Measurements from ENCODE around the gene PRR9.
"Not testable (repeated sequence)": the region's sequence is repeated elsewhere in the genome, so short reads cannot be mapped to it uniquely, and the experiment has no call there.

The PRR9 gene, protein sequence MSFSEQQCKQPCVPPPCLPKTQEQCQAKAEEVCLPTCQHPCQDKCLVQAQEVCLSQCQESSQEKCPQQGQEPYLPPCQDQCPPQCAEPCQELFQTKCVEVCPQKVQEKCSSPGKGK

GRCh38 chr1:153217212-153217611, at the start of gene PRR9:
PRR9 (plus strand) TSS chr1:153217584; CDS start chr1:153218145, 561 bp downstream.
- no peak for DNase-seq

DNA sequence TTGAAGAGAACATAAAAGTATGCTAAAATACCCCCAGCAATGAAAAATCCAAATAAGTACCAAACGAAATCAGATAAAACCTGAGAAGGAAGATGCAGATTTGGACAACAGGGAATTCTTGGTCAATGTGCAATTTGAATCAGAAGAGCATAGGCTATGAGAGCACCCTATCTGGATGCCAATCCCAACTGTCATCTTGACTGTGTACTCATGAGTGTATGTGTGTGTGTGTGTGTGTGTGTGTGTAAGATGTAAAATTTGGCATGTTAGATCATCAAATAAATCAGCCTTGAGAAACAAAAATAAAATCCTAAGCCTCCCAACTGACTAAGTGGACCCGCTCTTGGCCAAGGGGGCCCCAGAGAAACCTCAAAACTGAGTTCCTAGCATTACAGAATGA, 48.7 kb upstream of the PRR9 start:
- DNase-seq, result no peak

DNA sequence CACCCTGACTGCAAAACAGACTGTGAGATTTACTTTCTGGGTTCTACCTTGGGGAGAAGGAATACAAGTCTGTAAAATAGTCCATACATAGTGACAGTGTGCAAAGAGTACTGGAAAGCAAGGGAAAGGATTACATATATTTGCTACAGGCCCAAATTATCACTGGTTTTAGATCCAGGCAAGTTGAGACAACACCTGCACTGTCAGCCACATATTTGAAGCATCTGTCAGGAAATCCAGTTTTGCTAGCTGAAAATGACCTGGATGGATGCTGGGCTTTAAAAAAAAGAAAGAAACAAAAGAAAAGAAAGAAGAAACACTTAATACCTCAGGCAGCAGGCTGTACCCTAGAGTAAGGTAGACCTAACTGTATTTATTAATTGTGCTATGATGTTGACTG, 42.8 kb upstream of the PRR9 start:
- no peak for DNase-seq

DNA sequence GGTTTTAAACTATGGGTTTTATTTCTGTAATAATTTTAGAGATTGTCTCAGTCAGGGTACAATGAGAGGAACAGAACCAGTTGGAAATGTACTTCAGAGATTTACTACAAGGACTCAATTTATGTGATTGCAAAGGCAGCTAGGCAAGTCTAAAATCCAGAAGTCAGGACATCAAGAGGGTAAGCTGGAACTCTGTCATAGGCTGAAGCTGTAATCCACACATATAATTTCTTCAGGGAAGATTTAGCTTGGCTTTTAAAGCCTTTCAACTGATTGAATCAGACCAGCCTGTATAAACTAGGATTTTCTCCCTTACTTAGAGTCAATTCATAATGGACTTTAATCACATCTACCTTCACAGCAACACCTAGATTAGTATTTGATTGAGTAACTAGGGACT, 38.5 kb upstream of the PRR9 start:
- DNase-seq, result no peak

DNA sequence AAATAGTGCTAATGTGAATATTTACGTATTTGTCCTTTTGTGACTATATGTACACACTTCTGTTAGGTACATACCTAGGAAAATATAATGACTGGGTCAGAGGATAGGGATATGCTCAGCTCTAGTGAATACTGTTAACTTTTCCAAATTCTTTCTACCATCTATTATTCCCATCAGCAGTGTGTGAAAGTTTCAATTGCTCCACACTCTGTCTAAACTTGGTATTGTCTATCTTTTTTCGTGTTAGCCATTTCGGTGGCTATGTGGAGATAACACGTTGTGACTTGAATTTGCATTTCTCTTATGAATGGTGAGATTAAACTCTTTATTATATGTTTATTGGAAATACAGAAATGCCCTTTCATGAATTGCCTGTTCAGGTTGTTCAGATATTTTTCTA, 36.8 kb upstream of the PRR9 start:
- DNase-seq, result no peak

GRCh38 chr1:153188301-153188700, 29.1 kb upstream of the PRR9 start:
- DNase-seq, result not testable (repeated sequence)

- DNase-seq, result no peak
Observed at GRCh38 chr1:153190373-153190772, 27.0 kb upstream of the PRR9 start.

DNA sequence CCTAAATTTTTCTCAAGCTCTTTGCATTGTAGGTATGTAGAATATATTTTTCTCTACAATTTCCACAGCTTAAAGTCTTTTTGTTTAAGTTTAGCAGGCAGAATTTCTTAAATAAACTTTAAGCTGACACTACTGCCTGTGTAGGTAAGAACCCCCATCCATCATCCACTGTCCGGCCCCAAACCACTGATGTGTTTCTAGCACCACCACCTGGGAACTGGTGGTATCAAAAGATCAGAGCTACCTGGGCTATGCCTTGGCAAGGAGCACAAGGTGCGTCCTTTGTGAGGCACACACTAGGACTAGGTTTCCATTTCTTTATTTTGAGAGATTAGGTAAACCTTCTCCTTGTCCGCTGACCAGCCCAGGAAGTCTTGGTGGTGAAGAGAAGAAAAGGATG, 24.7 kb upstream of the PRR9 start:
- peak; percentile 19 for DNase-seq

DNA sequence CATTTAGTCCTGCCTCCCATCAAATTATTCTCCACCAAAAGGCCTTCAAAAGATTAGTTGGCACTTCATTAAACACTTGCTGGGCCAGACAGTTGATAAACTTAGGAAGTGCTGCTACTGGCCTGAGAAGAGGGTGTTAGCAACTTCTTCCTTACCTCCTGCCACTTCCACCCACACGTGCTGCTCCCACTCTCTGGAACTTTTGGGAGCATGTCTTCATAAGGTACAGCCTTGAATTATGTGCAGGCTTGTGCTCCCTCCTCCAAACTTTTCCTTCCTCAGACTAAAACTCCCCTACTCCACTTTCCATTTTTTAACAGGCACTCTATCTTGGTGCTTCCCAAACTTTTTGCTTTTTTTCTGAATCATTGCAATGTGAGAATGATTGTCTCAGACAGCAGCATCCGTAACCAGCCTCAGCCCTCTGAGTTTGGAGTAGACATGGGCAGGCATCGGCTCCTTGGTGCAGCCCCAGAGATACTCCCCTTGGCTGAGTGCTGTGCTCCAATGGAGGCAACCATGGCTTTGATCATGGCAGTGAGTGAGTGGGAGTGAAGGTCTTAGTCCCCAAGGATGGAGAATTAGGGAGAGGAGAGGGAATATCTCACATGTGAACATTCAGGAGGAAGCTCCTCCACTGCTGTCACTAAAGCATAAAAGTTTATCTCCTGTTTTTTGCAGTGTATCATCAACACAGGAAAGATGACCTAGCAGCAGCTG, 22.9 kb upstream of the PRR9 start:
- DNase-seq, result no peak

DNA sequence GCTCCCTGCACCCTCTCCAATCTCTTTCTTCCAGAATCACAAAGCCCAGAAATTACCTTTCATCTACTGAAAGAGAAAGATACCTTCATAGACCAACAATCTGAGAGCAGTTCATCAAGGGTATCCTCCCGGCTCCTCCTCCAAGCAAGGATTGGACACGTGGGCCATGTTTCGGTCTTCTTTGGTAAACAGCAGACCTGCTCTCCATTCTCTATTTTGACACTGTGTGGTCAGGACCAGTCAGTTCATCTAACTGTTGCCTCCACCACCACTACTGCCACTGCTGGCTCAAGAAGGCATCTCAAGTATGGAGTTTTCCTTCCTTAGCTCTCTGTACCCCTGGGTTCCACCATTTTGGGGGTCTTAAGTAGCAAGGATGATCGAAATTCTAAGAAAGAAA, 22.2 kb upstream of the PRR9 start:
- no peak for DNase-seq

- DNase-seq, result no peak
Observed at GRCh38 chr1:153202006-153202405, 15.4 kb upstream of the PRR9 start.

- DNase-seq, result no peak
Observed at GRCh38 chr1:153203130-153203529, 14.3 kb upstream of the PRR9 start, which contains the start of gene LELP1. LELP1 (plus strand) TSS chr1:153203430; CDS start chr1:153204708, 1,278 bp downstream.

DNA sequence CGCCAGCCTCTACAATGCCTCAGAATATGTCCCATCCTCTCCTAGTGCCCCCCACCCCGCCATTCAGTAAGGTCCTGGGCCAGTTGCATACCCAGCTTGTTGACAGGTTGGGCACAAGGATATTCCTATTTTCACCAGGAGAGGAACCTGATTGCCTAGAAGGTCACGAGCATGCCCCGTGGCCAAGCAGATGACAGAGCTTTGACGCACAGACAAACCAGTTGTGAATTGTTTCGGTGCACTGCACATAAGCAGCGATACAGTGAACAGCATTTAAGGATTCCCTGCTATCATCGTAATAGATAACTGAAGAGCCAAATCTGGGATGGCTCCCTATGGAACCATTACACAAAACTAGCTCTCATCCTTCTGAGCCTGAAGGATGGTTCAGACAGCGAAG, 10.8 kb upstream of the PRR9 start:
- no peak for DNase-seq

DNA sequence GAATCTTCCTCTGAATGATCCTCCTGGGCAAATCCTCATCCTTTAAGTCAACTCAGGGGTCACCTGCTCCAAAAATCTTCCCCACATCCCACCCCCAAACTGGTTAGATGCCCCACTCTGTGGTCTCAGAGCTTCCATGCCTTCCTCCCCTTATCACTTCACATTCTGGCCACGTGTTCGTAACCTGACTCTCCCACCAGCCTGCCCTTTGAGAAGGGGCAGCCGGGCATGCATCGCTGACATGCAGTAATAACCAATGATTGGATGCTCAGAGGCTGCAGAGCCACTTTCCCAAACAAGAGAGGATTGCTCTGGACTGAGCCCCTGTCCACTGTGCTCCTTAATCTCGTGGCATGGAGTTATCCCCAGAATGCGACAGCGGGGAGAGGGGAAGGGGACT, 7.2 kb upstream of the PRR9 start:
- DNase-seq, result no peak

- DNase-seq, result no peak
Observed at GRCh38 chr1:153212201-153212600, 5.2 kb upstream of the PRR9 start.

DNA sequence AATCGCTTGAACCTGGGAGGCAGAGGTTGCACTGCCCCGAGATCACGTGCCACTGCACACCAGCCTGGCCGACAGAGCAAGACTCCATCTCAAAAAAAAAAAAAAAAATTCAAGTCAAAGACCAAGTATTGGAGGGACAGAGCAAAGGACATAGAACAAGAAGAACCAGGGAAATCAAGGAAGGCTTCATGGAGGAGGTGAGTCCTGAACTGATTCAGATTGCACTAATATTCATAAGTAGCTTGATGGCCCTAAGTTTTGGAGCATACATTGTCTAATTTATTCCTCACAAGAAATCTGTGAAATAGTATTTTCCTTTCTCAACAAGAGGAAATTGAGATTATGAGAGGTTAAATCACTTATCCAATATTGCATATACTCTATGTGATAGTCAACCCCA, 3.9 kb upstream of the PRR9 start:
- no peak for DNase-seq

- DNase-seq, result no peak
Observed at GRCh38 chr1:153217744-153218416, 496 bp downstream of the PRR9 start.

DNA sequence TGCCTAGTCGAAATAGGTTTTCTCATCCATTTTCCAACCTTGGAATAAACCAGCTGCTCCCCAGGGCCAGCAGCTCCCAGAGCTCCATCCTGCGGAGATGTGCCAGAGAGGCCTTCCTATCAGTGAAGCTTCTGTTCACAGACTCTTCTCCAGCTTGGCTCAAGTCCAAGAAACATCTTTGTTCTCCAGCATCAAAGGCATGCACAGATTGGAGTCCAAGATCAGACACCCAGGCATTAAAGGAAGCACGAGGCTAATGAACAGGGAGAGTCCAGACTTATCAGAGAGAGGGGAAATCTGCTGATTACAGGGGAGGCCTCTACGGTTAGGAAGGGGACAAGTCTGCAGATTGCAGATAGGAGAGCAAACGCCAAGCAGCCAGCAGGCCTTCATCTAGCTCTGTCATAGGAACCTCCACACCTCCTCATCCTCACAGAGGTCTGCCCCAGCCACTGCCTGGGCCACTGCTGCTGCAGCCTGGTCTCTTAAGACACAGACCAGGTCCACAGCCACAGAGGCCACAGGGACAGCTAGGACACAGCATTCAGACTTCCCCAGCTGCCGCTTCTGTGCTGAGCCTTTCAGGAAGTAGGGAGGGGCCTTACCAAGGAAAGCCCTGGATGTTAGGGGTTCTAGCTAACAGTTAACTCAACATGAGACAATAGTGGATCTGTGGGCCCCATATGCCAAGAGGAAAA, 3.4 kb downstream of the PRR9 start:
- DNase-seq, result no peak

- DNase-seq, result peak; percentile 62
Observed at GRCh38 chr1:153223040-153223891, 5.9 kb downstream of the PRR9 start.

- no peak for DNase-seq
Observed at GRCh38 chr1:153227810-153228209, 10.4 kb downstream of the PRR9 start.

DNA sequence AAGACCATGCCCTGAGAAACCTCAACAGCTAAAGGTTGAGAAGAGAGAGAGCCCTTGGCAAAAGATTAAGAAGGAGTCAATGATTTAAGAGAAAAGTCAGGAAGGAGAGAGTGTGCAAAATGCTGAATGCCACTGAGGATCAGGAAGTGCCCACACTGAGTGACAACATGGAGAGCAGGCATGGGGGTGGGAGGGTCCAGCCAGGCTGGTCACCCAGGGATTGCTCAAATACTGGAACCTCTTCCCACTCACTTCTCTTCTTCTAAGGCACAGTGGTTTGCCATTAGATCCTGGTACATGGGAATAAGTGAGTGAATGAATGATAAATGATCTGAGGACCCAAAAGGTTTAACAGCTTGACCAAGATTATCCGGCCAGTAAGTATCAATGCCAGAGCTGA, 11.1 kb downstream of the PRR9 start:
- no peak for DNase-seq

DNA sequence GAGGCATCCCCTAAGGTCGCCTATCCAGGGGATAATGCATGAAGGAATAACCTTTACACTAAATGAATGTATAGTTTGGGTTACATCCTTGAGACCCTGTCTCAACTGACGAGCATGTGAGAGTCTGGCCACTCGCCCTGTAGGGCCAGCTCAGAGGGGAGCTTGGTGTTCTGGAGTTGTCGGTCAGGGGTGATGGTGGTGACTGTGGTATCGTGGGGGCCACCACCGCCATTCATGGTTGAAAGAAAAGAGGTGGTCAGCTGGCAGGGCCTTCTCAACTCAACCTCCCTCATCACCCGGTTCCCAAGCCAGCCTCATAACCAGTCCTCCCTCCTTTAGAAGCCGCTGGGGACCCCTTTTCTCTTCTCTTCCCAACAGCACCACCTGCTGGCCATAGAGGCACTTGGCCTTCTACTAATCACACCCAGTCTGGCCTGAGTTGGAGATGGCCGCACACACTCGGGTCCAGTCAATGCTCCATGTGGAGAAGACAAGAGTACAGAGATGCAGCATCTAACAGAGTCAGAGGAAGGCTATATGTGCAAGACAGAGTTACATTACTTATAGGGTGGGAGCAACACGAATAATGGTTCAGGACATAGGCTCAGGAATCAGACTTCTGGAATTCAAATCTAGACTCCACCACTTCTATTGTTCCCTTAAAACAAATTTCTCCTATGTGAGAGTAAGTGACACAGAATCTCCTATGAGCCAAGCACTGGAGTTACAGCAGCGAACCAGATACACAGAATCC, 11.9 kb downstream of the PRR9 start:
- DNase-seq, result not testable (repeated sequence)

Data from NCI-H526 treated with DMSO at 0.1 percent for 48 hours (cell line).